ENCODE results near the gene UBE2QL1. TPM values are rescaled to one million over a fixed set of nuclear protein-coding genes. Genes with fewer than 3 reads are reported as not detected.

UBE2QL1 gene
- total RNA-seq, 1 experiment from 2014 or later: 2.6 TPM

DNA sequence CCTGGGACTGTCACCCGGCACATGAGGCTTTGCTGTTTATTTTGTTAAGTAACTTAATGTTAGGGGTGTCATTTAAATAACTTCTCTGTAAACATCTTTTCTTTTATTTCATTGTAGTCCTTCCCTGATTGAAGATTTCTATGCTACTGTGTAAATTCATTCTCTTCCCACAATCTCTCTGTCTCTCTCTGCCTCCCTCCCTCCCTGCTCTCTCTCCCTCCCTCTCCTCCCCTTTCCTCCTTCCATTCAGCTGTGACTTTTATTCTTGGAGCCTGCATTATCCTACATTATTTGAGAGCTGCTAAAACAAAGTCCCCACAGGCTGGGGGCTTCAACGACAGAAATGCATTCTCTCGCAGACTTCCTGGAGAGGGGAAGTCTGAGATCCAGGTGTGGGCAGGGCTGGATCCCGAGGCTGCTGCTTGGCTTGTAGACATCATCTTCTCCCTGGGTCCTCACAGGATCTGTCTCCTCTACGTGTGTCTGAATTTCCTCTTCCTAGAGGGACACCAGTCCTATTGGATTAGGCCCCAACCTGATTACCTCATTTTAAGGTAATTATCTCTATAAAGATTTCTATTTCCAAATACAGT, 18.4 kb downstream of the UBE2QL1 start:
- CTCF ChIA-PET: interaction anchor here (0.6 kb wide), 1 partner anchor 970 kb away, joined by 5 read pairs; no protein-coding TSS in a partner anchor
- no peak overlapping the region for H3K27ac ChIP-seq (ENCODE audit: low read depth, low read length, poor library complexity, severe bottlenecking)
- POLR2A ChIA-PET (ENCODE audit: low non-redundant PET): no interaction called here
- no peaks in the 10 kb centered on the region for H3K9me3 ChIP-seq (ENCODE audit: low read depth, low read length, poor library complexity, severe bottlenecking)
- no peaks in the 10 kb centered on the region for H3K27me3 ChIP-seq (replicated peaks; ENCODE audit: insufficient read depth, low read depth, low read length, poor library complexity)
- no peaks in the 10 kb centered on the region for H3K36me3 ChIP-seq (ENCODE audit: insufficient read depth, low read length, poor library complexity, severe bottlenecking)
- H3K4me1 ChIP-seq (ENCODE audit: insufficient read depth, low read length, poor library complexity, severe bottlenecking): peaks cover 12% of the 10 kb centered on the region
- no peak for DNase-seq (ENCODE audit: low spot score)
- intact Hi-C loops (cut with micrococcal nuclease; ENCODE audit: unreplicated experiment): no loop called here
- no peak for TF ChIP-seq EZH2 (IDR thresholded peaks at IDR 0.05; ENCODE audit: borderline replicate concordance, low read depth, low read length, poor library complexity, severe bottlenecking)
- TF ChIP-seq, protein P1, sequence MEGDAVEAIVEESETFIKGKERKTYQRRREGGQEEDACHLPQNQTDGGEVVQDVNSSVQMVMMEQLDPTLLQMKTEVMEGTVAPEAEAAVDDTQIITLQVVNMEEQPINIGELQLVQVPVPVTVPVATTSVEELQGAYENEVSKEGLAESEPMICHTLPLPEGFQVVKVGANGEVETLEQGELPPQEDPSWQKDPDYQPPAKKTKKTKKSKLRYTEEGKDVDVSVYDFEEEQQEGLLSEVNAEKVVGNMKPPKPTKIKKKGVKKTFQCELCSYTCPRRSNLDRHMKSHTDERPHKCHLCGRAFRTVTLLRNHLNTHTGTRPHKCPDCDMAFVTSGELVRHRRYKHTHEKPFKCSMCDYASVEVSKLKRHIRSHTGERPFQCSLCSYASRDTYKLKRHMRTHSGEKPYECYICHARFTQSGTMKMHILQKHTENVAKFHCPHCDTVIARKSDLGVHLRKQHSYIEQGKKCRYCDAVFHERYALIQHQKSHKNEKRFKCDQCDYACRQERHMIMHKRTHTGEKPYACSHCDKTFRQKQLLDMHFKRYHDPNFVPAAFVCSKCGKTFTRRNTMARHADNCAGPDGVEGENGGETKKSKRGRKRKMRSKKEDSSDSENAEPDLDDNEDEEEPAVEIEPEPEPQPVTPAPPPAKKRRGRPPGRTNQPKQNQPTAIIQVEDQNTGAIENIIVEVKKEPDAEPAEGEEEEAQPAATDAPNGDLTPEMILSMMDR (conservative IDR thresholded peaks at IDR 0.05; ENCODE audit: low read depth, low read length): no peak
- no peak overlapping the region for H3K4me3 ChIP-seq (ENCODE audit: low read depth, low read length, poor library complexity, severe bottlenecking)
- no TSS peak for BruUV-seq (replicated peaks)

DNA sequence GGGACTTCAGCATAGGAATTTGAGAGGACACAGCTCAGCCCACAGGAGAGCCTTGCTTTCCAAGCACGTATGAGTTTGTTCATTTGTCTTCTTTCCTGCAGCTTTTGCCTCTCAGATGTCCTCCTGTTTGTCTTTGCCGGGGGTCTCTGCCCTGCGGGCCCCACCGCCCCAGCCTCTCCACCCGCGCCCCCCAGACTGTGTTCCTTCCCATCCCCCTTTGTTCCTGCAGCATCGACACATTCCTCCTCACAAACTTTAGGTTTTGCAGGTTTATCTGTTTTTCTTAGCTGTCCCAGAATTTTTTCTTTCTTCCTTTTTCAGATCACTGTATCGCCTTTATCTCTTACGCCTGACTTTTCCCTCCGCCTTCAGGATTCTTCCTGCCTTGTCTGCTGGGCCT, 18.9 kb downstream of the UBE2QL1 start:
- intact Hi-C loops (cut with micrococcal nuclease; ENCODE audit: unreplicated experiment): no loop called here
- TF ChIP-seq, protein P1 (conservative IDR thresholded peaks at IDR 0.05; ENCODE audit: low read depth, low read length): no peak
- TF ChIP-seq EZH2 (IDR thresholded peaks at IDR 0.05; ENCODE audit: borderline replicate concordance, low read depth, low read length, poor library complexity, severe bottlenecking): no peak
- Histone ChIP-seq H3K36me3 (ENCODE audit: insufficient read depth, low read length, poor library complexity, severe bottlenecking) (no peaks in the 10 kb centered on the region), H3K4me1 (ENCODE audit: insufficient read depth, low read length, poor library complexity, severe bottlenecking) (peaks cover 7% of the 10 kb centered on the region), H3K27me3 (replicated peaks; ENCODE audit: insufficient read depth, low read depth, low read length, poor library complexity) (no peaks in the 10 kb centered on the region), H3K9me3 (ENCODE audit: low read depth, low read length, poor library complexity, severe bottlenecking) (no peaks in the 10 kb centered on the region), H3K27ac (ENCODE audit: low read depth, low read length, poor library complexity, severe bottlenecking) (no peak overlapping the region), H3K4me3 (ENCODE audit: low read depth, low read length, poor library complexity, severe bottlenecking) (no peak overlapping the region)
- POLR2A ChIA-PET (ENCODE audit: low non-redundant PET): no interaction called here
- DNase-seq (ENCODE audit: low spot score): no peak
- CTCF ChIA-PET: interaction anchor here (0.6 kb wide), 1 partner anchor 970 kb away, joined by 5 read pairs; no protein-coding TSS in a partner anchor
- no TSS peak for BruUV-seq (replicated peaks)

DNA sequence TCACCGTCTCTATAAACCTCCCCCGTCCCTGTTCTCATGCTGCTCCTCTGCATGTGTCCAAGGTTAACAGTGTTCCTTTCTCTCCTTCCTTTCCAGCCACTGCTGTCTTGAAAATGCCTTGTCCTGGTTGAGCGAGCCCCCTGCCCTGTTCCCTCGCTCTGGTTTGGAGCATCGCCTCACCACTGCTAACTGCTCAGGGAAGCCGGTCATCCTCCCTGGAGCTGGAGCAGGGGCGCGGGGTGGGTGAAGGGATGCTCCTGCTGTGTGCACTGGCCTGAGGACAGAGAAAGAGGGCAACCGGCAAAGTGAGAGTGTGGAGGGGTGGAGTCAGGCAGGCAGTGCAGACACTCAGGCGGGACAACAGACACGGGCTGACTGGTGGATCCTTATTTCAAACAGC, 19.4 kb downstream of the UBE2QL1 start:
- H3K27ac ChIP-seq (ENCODE audit: low read depth, low read length, poor library complexity, severe bottlenecking): no peak overlapping the region
- ChIA-PET CTCF (no interaction called here), POLR2A (ENCODE audit: low non-redundant PET) (no interaction called here)

More for the DNA sequence above, 19.4 kb downstream of the UBE2QL1 start:
- H3K4me3 ChIP-seq (ENCODE audit: low read depth, low read length, poor library complexity, severe bottlenecking): no peak overlapping the region
- peaks cover 3% of the 10 kb centered on the region for H3K4me1 ChIP-seq (ENCODE audit: insufficient read depth, low read length, poor library complexity, severe bottlenecking)
- TF ChIP-seq EZH2 (IDR thresholded peaks at IDR 0.05; ENCODE audit: borderline replicate concordance, low read depth, low read length, poor library complexity, severe bottlenecking): no peak
- TF ChIP-seq, protein P1 (conservative IDR thresholded peaks at IDR 0.05; ENCODE audit: low read depth, low read length): no peak
- intact Hi-C loops (cut with micrococcal nuclease; ENCODE audit: unreplicated experiment): no loop called here
- no peaks in the 10 kb centered on the region for H3K9me3 ChIP-seq (ENCODE audit: low read depth, low read length, poor library complexity, severe bottlenecking)
- BruUV-seq (replicated peaks): no TSS peak
- no peak for DNase-seq (ENCODE audit: low spot score)
- H3K27me3 ChIP-seq (replicated peaks; ENCODE audit: insufficient read depth, low read depth, low read length, poor library complexity): peaks cover 2% of the 10 kb centered on the region
- no peaks in the 10 kb centered on the region for H3K36me3 ChIP-seq (ENCODE audit: insufficient read depth, low read length, poor library complexity, severe bottlenecking)
